HG02938 (cell line): ENCODE measurements around the gene ABCB1.
"Not testable (repeated sequence)": the region's sequence is repeated elsewhere in the genome, so short reads cannot be mapped to it uniquely, and the experiment has no call there.

Experiments used
- ATAC-seq: cut with Tn5 transposase; IDR thresholded peaks from one replicate; pipeline ENCODE4 v1.9.1; 2021; ENCODE audit warnings: mild to moderate bottlenecking, moderate library complexity; ENCODE audit not compliant: unreplicated experiment

ABCB1 gene

GRCh38 chr7:87580636-87581035 lies 20.0 kb downstream of the ABCB1 start:
- no peak for ATAC-seq

- no peak for ATAC-seq
Observed at GRCh38 chr7:87575521-87575920, 25.2 kb downstream of the ABCB1 start.

GRCh38 chr7:87574630-87575029 lies 26.1 kb downstream of the ABCB1 start:
- ATAC-seq: no peak

- not testable (repeated sequence) for ATAC-seq
Observed at GRCh38 chr7:87572513-87572912, 28.2 kb downstream of the ABCB1 start.

DNA sequence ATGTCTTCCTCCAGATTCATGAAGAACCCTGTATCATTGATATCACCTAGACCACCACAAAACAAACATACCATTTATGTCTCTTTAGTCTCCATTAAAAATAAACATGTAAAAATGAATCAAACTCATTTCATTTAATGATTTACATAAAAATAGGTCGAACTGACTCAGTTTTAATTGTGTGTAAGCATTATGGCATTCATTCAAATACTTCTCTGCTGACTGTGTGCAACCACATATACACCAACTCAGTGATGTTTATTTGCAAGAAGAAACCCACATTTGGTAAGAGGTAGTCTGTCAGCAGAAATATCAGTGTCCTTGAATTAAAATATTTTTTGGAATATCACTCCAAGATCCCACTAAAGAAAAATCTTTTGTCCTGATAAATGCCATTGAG lies 30.5 kb downstream of the ABCB1 start:
- ATAC-seq: no peak

DNA sequence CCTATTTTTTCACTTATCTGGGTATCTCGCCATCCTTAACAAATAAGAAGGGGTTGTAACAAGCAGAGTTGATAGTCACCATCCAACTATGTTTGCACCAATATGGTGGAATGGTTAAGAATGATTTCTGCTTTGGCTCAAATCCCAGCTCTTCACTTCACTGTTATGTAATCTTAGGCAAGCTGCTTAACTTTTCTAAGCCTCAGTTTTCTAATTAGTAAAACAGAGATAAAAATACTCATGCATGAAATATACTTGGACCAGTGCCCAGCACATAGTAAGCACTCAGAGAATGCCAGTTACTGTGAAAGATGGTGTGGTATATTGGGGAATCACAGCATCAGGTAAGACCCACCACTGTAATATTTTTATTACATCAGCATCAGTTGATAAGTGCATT lies 33.6 kb downstream of the ABCB1 start:
- ATAC-seq: no peak

DNA sequence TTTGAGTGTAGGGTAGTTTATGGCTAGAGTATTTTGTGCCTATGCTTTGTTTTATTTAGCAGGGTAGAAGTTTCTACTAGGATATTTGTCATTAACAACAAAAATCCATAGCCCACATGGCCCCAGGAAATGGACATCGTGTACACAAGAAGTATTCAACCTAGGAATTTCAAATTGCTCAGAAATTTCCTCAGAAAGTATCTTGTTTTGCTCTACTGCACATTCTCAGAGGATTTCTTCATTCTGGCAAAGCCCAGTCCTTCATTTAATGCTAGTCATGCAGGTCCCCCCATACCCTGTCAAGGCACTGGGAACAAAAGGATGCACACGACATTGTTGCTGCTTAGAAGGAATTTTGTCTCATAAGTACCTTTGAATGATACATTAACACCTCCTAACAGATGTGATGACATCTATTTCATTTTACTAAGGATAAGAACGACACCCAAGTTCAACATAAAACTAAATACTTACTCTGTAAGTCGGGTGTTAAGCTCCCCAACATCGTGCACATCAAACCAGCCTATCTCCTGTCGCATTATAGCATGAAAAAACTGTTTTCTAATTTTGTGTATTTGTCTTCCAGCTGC lies 34.3 kb downstream of the ABCB1 start:
- ATAC-seq: no peak

DNA sequence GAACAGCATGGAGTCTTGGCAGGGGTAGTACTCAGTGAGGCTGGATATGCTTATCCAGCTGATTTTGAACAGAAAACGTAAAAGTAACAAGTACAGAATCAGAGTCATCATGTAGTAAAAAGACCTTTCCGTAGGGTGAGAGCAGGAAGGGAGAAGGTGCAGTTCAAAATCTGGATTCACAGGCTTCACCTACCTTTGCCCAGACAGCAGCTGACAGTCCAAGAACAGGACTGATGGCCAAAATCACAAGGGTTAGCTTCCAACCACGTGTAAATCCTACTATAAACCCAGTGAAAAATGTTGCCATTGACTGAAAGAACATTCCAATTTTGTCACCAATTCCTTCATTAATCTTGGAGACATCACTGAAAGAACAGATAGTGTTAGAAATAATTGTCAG lies 34.8 kb downstream of the ABCB1 start:
- no peak for ATAC-seq

DNA sequence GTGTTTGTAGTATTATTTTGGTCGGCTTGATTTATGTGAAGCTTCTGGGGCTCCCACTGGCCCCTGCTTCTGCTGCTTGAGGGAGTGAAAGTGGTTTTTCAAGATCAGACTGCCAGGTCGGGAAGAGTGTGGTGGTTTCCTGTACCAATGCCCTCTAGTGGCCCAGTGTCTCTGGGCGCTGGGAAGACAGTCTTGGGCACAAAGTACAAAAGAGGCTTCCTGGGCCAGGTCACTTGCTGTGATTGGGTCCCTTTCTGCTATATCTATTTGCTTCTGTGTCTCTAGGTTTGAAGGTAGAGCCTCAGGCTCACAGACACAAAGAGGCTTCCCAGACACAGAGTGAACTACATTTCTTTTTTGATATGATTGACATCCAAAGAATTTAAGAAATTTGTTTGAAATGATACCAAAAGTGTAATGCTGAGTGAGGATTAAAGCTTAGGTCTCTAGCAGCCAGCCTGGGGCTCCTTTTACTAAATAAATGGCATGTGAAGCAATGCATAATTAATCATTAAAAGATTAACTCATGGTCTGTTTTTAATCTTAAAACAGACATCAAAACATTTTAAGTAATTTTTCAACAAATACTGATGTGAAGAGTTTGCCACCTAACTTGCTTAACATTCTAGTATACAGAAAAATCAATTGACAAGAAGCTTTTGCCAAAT lies 36.3 kb downstream of the ABCB1 start:
- peak; percentile 76 for ATAC-seq

DNA sequence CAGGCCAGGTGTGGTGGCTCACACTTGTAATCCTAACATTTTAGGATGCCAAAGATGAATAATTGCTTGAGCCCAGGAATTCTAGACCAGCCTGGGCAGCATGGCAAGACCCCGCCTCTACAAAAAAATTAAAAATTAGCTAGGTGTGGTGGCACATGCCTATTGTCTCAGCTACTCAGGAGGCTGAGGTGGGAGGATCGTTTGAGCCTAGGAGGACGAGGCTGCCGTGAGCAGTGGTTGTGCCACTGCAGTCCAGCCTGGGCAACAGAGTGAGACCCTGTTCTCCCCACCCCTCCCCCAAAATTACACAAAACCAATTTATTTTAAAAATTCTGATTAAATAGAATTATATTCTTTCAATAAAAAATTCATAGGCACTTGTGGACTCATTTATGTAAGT lies 39.0 kb downstream of the ABCB1 start:
- no peak for ATAC-seq

DNA sequence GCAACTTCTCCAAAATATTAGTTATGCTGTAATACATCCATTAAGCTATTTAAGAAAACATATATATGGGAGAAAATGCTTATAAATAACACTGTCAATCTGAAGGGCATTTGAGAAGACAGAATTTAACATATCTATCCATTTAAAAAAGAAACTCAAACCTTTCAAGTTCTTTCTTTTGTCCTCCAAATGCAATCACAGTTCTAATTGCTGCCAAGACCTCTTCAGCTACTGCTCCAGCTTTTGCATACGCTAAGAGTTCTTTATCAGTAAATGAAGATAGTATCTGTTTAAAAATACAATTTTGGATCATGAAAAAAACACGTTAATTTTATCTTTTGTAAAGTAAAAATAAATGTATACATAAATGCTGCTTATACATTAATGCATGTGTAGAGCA lies 39.6 kb downstream of the ABCB1 start:
- ATAC-seq: no peak

- ATAC-seq: no peak
Observed at GRCh38 chr7:87552351-87552900, 48.3 kb downstream of the ABCB1 start.

DNA sequence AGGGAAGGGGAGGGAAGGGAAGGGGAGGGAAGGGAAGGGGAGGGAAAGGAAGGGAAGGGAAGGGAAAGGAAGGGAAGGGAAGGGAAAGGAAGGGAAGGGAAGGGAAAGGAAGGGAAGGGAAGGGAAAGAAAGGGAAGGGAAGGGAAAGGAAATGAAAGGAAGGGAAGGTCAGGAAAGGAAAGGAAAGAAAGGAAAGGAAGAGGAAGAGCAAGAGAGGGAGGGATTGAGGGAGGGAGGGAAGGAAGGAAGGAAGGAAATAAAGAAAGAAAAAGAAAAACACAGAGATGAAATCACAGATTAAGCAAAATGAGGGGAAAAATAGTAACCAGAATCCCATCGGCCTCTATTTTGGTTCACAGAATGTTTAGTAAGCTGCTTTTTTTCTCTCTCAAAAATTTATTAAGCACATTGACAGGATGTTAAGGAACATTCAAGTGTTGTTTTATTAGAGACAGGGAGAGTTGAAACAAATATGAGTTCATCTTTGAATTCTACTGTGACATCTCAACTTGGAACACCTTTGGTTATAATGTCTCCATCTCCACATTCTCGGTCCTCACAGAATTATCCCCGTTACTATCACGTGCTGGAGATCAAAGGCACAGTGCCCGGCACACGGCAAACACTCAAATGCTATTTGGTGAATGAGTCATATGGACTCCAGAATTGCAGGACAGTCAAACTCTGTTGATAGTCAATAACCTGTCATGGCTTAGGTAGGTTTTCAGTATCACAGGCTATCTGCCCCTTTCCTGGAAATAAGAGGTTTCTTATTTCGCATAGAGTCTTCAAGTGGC lies 52.4 kb downstream of the ABCB1 start:
- no peak for ATAC-seq

DNA sequence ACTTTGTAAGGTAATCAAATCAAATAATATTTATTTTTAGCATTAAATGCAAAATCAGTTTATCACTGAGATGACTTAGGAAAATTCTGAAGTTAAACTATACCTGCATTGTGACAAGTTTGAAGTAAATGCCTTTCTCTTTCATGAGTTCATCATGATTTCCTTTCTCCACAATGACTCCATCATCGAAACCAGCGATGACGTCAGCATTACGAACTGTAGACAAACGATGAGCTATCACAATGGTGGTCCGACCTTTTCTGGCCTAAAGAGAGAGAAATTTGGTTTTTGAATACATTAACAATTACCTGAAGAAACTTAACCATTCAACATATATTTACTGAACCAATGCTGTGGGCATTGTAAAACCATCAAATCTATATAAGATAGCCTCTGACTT lies 54.9 kb downstream of the ABCB1 start:
- ATAC-seq: no peak

DNA sequence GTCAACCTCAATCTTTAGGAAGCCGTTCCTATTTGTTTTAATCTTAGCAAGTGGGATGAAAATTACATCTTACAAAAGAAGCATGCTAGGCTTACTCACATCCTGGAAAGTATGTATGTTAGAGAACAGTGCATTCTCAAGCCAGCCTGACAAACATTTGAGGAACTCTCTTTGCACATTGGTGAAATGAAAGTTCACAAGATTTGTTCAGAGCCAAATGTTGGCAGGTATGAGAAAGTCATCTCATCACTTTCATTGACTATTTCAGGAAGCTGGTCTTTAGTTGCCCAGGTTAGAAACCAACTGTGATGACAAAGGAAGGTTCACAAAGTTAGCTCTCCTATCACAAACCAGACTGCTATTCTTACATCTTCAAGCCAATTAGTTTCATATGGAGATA lies 57.1 kb downstream of the ABCB1 start:
- ATAC-seq: no peak

DNA sequence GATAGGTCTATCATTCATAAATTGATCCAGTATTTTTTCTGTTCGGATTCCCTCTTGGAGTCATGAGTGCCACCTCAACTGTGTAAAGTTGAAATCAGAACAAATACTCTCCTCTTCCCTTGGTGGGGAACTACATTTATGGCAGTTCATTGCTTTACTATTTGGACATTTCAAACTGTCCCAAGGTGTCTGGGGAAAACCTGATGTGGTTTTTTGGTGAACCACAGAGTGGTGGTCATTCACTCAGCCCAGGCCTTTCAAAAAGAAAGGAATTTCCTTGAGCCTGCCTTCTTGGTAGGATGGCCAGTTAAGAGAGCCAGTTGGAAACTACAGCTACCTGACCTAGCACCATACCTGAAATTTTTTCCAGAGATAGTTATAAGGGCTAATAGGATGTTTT lies 59.0 kb downstream of the ABCB1 start:
- no peak for ATAC-seq

DNA sequence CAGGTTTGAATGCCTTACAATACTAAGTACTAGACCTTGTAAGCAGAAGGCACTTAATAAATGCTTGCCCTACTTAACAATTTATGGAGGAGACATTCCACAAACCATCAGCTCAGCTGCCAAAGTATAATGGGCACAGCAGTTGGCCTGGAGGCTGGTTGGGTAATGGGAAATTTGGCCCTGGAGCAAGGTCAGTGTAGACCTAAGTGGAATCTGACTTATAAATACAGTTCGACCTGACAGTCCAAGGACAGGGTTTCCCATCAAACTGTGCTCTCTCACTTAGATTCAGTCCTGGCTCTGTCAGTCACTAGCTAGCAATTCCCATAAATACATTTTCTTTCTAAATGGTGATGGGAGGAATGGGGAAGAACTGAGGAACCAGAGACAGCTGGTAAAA lies 62.6 kb downstream of the ABCB1 start:
- ATAC-seq: no peak

DNA sequence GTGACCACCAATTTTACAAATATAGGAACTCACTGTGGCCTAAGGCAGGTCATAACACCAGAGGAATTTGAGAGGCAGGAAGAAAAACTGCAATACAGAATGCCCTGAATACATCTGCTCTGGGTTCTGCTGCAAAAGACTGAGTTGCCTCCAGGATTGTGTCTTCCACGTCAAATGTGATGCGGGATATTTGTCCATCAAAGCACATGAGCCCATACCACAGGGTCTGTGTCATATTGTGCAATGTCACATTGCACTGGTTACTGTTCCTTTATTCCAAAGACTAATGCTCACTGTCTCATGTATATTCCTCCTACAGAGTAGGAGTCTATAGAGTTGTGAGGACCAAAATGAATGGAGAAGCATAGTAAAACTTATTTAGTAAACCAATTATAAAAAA lies 66.6 kb downstream of the ABCB1 start:
- no peak for ATAC-seq

DNA sequence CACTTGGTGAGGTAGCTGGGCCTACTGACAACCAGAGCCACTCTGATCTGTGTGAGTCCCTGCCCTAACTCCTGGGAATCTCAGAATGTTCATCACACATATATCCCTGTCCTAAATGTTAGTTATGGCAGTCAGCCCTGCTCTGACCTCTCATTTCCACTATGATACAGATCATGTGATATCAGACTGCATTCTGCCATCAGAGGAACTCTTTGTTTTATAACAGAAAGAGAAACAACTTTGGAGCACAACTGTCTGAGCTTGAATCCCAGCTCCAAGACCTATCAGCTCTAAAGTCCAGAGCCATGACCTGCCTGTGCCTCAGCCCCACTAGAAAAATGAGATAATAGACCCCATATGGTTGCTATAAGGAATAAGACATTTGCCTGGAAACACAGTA lies 70.6 kb downstream of the ABCB1 start:
- no peak for ATAC-seq

DNA sequence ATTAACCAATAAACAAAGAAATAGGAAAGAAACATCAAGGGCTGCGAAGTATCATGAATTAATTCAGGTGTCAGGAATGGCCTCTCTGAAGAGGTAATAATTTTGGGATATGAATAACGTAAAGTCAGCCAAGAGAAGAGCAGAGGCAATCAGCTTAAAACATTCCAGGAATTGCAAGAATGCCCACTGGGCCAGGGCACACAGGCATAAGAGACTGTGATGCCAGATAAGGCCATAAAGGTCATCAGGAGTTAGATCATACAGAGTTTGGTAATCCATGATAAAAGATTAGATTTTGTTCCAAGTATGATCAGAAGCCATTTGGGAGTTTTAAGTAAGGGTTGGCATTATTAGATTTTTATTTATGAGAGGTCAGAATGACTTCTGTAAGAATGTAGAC lies 72.0 kb downstream of the ABCB1 start:
- ATAC-seq: no peak

DNA sequence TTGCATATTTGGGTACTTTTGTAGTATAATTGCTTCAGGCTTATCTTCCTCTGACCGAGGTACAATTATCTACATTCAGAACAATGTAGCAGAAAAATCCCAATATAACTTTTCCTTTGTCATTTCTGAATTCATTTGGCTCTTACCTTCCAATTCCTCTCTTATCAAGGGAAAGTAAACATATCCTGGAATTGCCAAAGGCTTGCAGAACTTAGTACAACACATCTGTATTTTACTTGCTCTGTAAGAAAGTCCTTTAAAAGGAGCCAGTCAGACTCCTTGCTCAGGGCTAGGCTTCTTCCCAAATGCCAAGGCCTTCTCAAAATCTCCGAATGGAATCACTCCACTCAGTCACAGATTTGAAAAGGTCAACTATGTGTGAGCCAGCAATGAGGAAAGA lies 81.9 kb downstream of the ABCB1 start:
- no peak for ATAC-seq

DNA sequence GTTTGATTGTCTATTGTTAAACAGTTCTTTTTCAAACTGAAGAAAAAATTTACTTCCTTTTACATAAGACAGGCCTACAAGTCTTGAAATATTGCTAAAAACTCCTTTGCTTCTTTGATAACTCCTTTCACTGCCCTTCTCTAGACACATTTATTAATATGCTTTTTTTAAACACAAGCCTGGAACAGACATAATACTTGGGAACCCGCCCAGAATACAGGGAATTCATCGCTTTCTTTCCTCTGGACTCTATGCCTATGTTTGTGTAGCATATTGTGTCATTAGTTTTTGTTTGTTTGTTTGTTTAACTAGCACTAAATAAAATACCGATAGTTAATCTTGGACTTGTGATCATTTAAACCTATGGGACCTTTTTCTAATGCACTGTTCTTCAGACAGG lies 82.8 kb downstream of the ABCB1 start:
- ATAC-seq: no peak
